C4-2B (cell line): ENCODE data around the gene SELENOO.

Experiments used
- ZFX ChIP-seq: fragments of 450-650 bp; IDR thresholded peaks from 2 replicates; pipeline ENCODE4 v1.6.1; 2017
- TF ChIP-seq, protein P1 (sequence below): fragments of 450-650 bp; conservative IDR thresholded peaks from 2 replicates; pipeline ENCODE4 v1.5.1; 2017; ENCODE audit warnings: mild to moderate bottlenecking

DNA sequence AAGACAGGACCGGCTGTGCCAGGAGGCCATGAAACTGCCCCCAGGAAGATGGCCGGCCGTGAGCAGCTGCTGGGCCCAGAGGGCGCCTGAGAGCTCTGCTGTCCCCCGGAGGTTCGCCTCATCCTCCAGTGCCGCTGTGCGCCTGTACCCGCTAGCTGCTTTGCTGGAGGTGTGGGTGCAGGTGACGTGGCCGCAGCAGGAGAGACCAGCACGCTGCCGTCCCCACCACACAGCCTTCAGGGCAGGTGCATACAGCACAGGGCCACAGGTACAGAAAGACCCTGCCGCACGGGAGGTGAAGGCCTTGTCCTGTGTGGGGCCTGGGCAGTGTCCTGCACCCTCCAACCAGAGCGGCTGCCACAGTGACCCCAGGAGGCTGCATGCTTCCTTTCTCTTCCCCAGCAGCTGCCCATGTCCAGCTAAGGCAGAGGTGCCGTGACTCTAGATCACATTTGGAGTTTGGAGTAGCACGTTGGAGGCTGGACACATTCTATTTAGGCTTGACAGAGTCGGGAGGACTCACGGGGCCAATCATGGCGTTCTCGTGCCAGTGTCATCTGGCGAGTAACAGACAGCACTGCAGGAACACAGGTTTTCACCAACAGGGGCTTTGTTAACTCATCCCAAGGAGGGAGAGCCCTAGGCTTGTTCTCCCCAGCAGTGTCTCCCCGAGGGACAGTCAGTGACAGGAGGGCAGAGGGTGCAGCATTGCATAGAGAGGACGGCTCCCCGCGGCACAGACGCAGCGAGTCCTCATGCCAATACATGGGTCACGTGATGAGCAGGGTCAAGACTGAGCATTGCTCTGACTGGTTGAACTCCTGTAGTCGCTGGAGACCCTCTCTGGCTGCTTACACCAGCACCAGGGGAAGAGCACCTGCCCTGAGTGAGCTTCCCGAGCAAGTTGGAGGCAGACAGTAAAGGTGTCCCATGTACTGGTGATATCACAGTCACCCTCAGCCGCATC, 49.0 kb upstream of the SELENOO start:
- TF ChIP-seq, protein P1, sequence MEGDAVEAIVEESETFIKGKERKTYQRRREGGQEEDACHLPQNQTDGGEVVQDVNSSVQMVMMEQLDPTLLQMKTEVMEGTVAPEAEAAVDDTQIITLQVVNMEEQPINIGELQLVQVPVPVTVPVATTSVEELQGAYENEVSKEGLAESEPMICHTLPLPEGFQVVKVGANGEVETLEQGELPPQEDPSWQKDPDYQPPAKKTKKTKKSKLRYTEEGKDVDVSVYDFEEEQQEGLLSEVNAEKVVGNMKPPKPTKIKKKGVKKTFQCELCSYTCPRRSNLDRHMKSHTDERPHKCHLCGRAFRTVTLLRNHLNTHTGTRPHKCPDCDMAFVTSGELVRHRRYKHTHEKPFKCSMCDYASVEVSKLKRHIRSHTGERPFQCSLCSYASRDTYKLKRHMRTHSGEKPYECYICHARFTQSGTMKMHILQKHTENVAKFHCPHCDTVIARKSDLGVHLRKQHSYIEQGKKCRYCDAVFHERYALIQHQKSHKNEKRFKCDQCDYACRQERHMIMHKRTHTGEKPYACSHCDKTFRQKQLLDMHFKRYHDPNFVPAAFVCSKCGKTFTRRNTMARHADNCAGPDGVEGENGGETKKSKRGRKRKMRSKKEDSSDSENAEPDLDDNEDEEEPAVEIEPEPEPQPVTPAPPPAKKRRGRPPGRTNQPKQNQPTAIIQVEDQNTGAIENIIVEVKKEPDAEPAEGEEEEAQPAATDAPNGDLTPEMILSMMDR, result no peak
- TF ChIP-seq ZFX, result no peak
